ENCODE results near the gene GLOD5. TPM values are rescaled to one million over a fixed set of nuclear protein-coding genes. Genes with fewer than 3 reads are reported as not detected.

GLOD5 gene
- total RNA-seq, 2 donors from 2014 or later, result not detected

DNA sequence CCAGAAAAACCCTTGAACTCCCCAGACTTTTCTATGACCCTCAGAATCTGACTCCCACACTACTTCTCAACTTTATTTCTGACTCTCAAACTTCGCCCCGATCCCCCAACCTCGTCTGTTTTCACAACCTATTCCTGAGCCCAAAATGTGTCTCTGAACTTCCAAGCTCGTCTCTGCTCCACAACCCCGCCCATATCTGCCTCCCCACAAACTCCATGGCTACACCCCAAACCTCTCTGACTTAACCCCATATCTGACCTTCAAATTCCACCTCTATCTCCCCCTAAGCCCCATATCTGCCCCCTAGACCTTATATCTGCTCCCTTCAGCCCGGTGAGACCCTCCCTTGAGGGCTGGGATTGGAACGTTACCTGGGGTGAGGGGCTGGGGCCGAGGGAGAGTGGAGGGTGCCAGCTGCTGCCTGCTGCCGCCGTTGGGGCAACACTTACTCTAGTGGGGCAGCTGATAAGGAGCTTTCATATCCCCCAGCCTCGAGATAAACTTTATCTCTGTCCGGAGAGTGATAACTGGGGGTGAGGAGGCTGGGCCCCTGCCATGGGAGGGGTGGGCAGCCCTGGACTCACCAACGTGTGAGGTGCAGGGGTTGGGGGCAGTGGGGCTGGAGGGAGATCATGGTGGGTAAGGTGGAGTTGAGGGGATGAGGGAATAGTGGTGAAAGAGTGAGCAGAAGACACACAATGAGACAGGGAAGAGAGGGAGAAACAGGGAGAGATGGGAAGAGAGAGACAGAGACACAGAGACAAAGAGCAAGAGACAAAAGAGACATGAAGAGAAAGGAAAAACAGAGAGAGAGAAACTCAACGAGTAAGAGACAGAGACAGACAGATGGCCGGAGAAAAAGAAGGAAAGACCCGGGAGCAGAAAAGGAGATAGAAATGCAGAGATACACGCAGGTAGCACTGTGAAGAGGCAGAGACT, 26.2 kb downstream of the GLOD5 start:
- Mint-ChIP-seq H3K27me3 (ENCODE audit: insufficient read depth) (peaks cover 7% of the 10 kb centered on the region), H3K4me1 (peaks cover 4% of the 10 kb centered on the region), H3K4me3 (no peak overlapping the region), H3K36me3 (ENCODE audit: low read depth) (no peaks in the 10 kb centered on the region), H3K27ac (no peak overlapping the region), H3K9me3 (peaks cover 65% of the 10 kb centered on the region)
- no peaks in the 10 kb centered on the region for H3K4me1 ChIP-seq (ENCODE audit: control insufficient read depth, insufficient read depth, low read length)
- no peak overlapping the region for H3K9ac ChIP-seq (ENCODE audit: extremely low read depth, low read length, poor library complexity, severe bottlenecking)
- H3K27me3 ChIP-seq (ENCODE audit: control insufficient read depth, insufficient read depth, low read length, poor library complexity, severe bottlenecking), result no peaks in the 10 kb centered on the region
- H3K4me3 ChIP-seq (ENCODE audit: low read length), result no peak overlapping the region
- TF ChIP-seq CTCF (conservative IDR thresholded peaks at IDR 0.05), result no peak
- 80 to 91% methylated on average over 5 to 17 of the region's 17 CpGs for WGBS, 2 experiments (ENCODE audit: insufficient coverage in 1 of 2, insufficient read length in 1 of 2)
- H3K36me3 ChIP-seq (ENCODE audit: control insufficient read depth, insufficient read depth, low read length), result no peaks in the 10 kb centered on the region
- no peaks in the 10 kb centered on the region for H3K9me3 ChIP-seq (ENCODE audit: control insufficient read depth, low read length)
- no peak overlapping the region for H3K27ac ChIP-seq (ENCODE audit: low read depth, low read length)
- DNase-seq, result no peak

- H3K9me3 ChIP-seq (ENCODE audit: control insufficient read depth, low read length), result no peaks in the 10 kb centered on the region
- H3K27ac ChIP-seq (ENCODE audit: low read depth, low read length), result no peak overlapping the region
- H3K9ac ChIP-seq (ENCODE audit: extremely low read depth, low read length, poor library complexity, severe bottlenecking), result no peak overlapping the region
- no peak overlapping the region for H3K4me3 Mint-ChIP-seq
- H3K4me1 Mint-ChIP-seq, result peaks cover 4% of the 10 kb centered on the region
- H3K9me3 Mint-ChIP-seq, result peaks cover 68% of the 10 kb centered on the region
- no peak overlapping the region for H3K27ac Mint-ChIP-seq
- 93% methylated on average over 6 of the region's 7 CpGs; no CpG with 5 or more reads in 1 of the 2 experiments for WGBS, 2 experiments (ENCODE audit: insufficient coverage in 1 of 2, insufficient read length in 1 of 2)
- peaks cover 7% of the 10 kb centered on the region for H3K27me3 Mint-ChIP-seq (ENCODE audit: insufficient read depth)
- no peaks in the 10 kb centered on the region for H3K4me1 ChIP-seq (ENCODE audit: control insufficient read depth, insufficient read depth, low read length)
- H3K4me3 ChIP-seq (ENCODE audit: low read length), result no peak overlapping the region
- no peaks in the 10 kb centered on the region for H3K27me3 ChIP-seq (ENCODE audit: control insufficient read depth, insufficient read depth, low read length, poor library complexity, severe bottlenecking)
- no peak for DNase-seq
- no peak for TF ChIP-seq CTCF (conservative IDR thresholded peaks at IDR 0.05)
- no peaks in the 10 kb centered on the region for H3K36me3 Mint-ChIP-seq (ENCODE audit: low read depth)
- H3K36me3 ChIP-seq (ENCODE audit: control insufficient read depth, insufficient read depth, low read length), result no peaks in the 10 kb centered on the region
Observed at GRCh38 chrX:48789366-48790220, 28.0 kb downstream of the GLOD5 start.

DNA sequence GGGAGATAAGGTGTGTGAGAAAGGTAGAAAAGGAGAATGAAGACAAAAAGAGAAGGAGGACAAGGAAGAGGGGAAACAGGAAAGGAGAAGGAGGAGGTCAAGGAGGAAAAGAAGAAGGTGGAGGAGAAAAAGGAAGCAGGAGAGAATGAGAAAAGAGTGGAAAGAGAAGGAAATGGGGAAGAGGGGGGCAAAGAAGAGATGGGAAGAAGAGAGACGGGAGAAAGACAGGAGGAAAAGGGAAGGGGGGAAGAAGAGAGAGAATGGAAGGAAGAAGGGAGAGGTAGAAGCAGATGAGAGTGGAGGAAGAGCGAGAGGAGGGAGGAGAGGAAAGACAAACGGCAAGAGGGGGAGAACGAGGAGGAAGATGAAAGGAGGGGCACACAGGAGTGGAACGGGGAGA, 28.9 kb downstream of the GLOD5 start:
- Mint-ChIP-seq H3K36me3 (ENCODE audit: low read depth) (no peaks in the 10 kb centered on the region), H3K9me3 (peaks cover 69% of the 10 kb centered on the region), H3K4me1 (peaks cover 4% of the 10 kb centered on the region), H3K27me3 (ENCODE audit: insufficient read depth) (peaks cover 7% of the 10 kb centered on the region), H3K4me3 (no peak overlapping the region), H3K27ac (no peak overlapping the region)
- H3K9ac ChIP-seq (ENCODE audit: extremely low read depth, low read length, poor library complexity, severe bottlenecking), result no peak overlapping the region
- no peak for DNase-seq
- no peaks in the 10 kb centered on the region for H3K9me3 ChIP-seq (ENCODE audit: control insufficient read depth, low read length)
- no peaks in the 10 kb centered on the region for H3K4me1 ChIP-seq (ENCODE audit: control insufficient read depth, insufficient read depth, low read length)
- H3K4me3 ChIP-seq (ENCODE audit: low read length), result no peak overlapping the region
- H3K27ac ChIP-seq (ENCODE audit: low read depth, low read length), result no peak overlapping the region
- no peaks in the 10 kb centered on the region for H3K36me3 ChIP-seq (ENCODE audit: control insufficient read depth, insufficient read depth, low read length)
- H3K27me3 ChIP-seq (ENCODE audit: control insufficient read depth, insufficient read depth, low read length, poor library complexity, severe bottlenecking), result no peaks in the 10 kb centered on the region
- TF ChIP-seq CTCF (conservative IDR thresholded peaks at IDR 0.05), result no peak
- WGBS, 2 experiments (ENCODE audit: insufficient coverage in 1 of 2, insufficient read length in 1 of 2), result 83 to 85% methylated on average over 1 to 5 of the region's 5 CpGs
